Superior temporal gyrus (tissue), 1 donor: ENCODE data around the gene C17orf114.
"Not testable (repeated sequence)": the region's sequence is repeated elsewhere in the genome, so short reads cannot be mapped to it uniquely, and the experiment has no call there.

Source experiments
- DNase-seq: peaks from one replicate; pipeline ENCODE4 v3.0.0-alpha.2; 2016; ENCODE audit errors: extremely low spot score

Gene C17orf114

GRCh38 chr17:4802228-4802627 is at the start of gene C17orf114:
TSS of gene C17orf114 (minus strand) at chr17:4802328.
- DNase-seq = no peak

- no peak for DNase-seq
Observed at GRCh38 chr17:4851084-4851483, 49.0 kb upstream of the C17orf114 start.

DNA sequence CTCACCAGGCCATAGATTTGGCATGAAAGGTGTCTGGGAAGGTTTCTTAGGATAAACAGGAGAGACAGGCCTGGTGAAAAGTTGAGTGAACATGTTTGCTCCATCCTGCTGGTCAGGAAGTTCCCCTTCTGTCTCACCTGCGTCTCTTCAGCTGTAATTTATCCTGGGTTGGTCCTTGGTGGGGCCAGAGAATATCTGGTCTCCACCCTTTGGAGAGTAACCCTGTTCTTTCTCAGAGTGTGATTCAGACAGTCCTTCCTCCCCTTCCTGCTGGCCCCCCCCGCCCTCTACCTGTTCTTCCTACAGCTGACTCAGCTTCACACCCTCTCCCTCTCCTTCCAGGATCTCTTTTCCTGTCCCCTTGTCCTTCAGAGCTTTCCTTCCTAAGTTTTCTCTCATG is 48.1 kb upstream of the C17orf114 start:
- DNase-seq = no peak

GRCh38 chr17:4849011-4849536 is 46.9 kb upstream of the C17orf114 start:
- DNase-seq = no peak

GRCh38 chr17:4846635-4847390 is 44.7 kb upstream of the C17orf114 start:
- no peak for DNase-seq

DNA sequence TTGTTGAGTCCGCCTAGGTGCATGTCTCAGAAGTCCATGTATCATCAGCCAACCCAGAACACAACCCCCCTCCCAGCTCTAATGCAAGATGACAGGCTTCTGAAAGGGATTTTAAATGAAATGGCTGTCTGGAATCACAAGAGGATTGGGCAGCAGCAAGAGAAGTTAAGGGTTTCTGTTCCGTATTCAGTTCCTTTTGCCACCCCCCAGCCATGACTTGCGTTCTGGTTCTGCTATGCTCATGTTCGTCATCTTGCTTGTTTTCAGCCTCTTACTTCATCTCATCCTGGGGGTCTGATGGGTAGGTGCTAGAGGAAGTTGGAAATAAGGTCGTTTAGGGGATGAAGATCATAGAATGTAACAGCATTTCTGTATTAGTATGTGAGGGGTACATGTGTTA is 43.0 kb upstream of the C17orf114 start:
- DNase-seq = no peak

DNA sequence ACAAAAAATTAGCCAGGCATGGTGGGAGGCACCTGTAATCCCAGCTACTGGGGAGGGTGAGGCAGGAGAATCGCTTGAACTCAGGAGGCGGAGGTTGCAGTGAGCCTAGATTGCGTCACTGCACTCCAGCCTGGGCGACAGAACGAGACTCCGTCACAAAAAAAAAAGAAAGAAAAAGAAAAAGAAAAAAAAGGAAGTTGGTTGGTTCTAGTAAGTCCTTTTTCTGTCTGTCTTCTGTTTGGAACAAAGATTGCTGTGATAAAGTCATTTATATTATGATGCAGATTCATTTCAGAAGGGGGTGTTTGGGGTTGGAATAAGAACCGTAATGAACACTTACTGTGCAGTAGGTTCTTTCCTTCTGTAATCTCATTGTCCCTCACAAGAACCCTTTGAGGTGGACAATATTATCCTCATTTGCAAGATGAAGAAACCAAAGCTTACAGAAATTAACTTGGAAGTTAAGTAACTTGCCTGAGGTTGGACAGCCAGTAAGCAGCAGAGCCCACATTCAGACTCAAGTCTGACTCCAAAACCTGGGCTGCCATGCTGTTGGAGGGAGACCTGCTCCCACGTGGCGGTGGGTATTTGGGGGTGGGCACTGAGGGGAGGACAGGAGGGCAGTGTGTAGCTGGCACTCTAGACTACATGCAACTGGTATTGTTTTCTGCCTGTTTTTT is 41.3 kb upstream of the C17orf114 start:
- no peak for DNase-seq

GRCh38 chr17:4842376-4842775 is 40.2 kb upstream of the C17orf114 start:
- DNase-seq = peak; percentile 38

DNA sequence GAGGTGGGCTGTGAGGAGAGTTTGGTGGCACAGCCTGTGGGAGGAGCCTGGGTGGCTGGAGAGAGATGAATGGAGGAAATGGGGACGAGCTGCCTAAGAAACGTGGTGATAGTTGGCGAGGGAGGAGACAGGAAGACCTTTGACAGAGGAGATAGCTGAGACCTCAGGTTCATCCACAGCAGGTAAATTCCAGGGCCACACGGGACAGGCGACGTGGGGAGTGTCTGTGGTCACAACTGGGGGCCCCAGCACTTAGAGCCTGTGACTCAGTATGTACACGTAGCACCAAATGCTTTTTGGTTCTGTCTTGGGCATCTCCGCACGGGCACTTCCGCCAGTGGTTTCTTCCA is 38.7 kb upstream of the C17orf114 start:
- no peak for DNase-seq

GRCh38 chr17:4839965-4840892 is 38.1 kb upstream of the C17orf114 start:
- no peak for DNase-seq

DNA sequence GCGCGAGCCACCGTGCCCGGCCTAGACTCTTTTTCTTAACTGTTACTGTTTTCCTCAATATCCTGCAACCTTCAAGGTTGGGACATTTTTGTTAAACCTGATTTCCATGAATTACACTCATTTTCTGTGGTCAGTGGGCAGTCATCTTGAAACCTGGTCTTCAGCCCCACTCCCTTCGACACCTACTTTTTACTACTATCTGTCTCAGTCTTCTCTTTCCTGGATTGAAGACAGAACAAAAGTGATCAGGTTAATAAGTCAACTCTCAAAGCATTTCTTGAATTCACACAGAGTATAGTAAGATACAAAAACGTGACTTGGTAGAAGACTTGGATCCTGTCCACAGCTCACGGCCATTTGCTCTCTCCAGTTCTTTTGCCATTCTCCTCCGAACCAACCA is 37.1 kb upstream of the C17orf114 start:
- DNase-seq = no peak

GRCh38 chr17:4838309-4838785 is 36.2 kb upstream of the C17orf114 start:
- no peak for DNase-seq

GRCh38 chr17:4837471-4838308 is 35.6 kb upstream of the C17orf114 start:
- peak; percentile 68 for DNase-seq

GRCh38 chr17:4836221-4836620 is 34.1 kb upstream of the C17orf114 start:
- peak; percentile 15 for DNase-seq

- DNase-seq = no peak
Observed at GRCh38 chr17:4834681-4835020, 32.5 kb upstream of the C17orf114 start.

DNA sequence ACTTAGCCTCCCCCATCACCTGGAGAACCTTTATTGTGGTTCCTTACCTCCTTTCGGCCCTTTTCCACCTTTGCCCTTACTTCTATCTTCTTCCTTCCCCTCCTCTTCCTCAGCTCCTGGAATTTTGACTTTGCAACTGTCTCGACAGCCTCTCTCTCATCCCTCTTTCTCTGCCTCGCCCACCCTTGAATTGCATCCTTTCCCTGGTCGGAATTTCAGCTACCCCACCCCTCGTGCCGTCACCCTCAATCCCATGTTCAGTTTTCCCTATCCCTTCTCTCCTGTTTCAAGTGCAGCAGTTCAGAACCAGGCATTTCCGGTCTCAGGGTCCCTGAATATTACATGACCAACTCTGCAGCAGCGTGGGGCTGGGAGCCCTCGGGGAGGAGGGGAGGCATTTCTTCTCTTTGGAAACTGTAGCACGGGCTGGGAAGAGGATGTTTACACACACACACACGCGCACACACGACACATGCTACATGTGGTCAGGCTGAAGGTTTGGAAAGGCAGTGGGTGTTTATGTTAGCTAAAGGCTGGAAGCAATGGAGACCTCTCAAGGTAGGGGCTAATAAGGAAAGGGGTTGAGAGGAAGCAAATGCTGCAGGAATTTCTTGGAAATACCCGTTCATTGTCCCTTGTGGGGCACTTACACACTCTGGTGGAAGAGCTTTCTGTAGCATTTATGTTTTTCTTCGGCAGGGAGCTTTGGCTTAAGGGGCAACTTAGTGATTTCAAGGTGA is 32.0 kb upstream of the C17orf114 start:
- DNase-seq = peak; percentile 40

DNA sequence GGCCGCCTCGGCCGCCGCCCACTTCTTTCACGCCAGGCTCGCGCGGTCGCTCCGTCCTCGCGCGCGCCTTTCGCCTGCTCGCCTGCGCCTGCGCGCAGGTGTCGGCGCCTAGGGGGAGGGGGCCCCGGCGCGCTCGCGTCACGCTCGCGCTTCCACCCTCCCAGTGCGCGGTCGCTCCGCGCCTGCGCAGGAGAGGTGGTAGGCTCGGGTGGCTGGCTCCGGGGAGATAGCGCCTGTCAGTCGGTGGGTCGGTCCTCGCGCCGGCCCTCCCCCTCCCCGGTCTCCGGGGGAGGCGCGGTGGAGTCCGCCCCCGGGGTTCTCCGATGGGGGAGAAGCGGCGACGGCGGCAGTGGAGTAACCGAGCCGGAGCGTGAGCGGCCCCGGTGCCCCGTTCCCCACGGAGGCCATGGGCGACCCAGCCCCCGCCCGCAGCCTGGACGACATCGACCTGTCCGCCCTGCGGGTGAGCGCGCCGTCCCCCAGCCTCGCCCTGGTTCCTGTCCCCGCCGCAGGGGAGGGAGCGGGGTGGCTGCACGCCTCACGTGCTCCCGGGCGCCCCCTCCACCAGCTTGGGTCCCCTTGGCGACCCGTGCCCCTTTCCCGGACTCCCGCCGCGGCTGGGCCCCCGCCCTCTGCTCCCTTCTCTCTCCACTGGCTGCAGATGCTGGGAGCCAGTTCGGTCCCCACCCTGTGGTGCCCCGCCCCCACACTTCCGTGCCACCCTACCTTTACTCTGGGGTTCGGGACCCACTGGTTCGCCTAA is 31.2 kb upstream of the C17orf114 start, which contains the start of gene MINK1:
Gene MINK1, plus strand, starts transcription at position 163 of the 763 bp plus-strand sequence. Its CDS starts 244 bp downstream, at position 407.
- peak; percentile 87 for DNase-seq

- DNase-seq = not testable (repeated sequence)
Observed at GRCh38 chr17:4832829-4833177, 30.7 kb upstream of the C17orf114 start.

GRCh38 chr17:4827399-4827798 is 25.3 kb upstream of the C17orf114 start:
- DNase-seq = no peak
